ENCODE results near the gene LGALS12. TPM values are rescaled to one million over a fixed set of nuclear protein-coding genes. Genes with fewer than 3 reads are reported as not detected.

The LGALS12 gene
- total RNA-seq, 3 donors from 2014 or later, result not detected

GRCh38 chr11:63551091-63551888, 45.4 kb downstream of the LGALS12 start:
- Mint-ChIP-seq H3K36me3 (ENCODE audit: insufficient read depth) (peaks cover 15% of the 10 kb centered on the region), H3K9me3 (no peaks in the 10 kb centered on the region), H3K27me3 (ENCODE audit: low read depth) (no peaks in the 10 kb centered on the region), H3K4me1 (ENCODE audit: low read depth) (peaks cover 49% of the 10 kb centered on the region), H3K4me3 (peak overlapping the region; percentile 76)
- ATAC-seq (no peak), DNase-seq (no peak)

- no peak for ATAC-seq
- Mint-ChIP-seq H3K9me3 (no peaks in the 10 kb centered on the region), H3K4me3 (peak overlapping the region; percentile 76), H3K4me1 (ENCODE audit: low read depth) (peaks cover 52% of the 10 kb centered on the region), H3K27me3 (ENCODE audit: low read depth) (no peaks in the 10 kb centered on the region), H3K36me3 (ENCODE audit: insufficient read depth) (peaks cover 9% of the 10 kb centered on the region)
- no peak for DNase-seq
Measured at GRCh38 chr11:63551889-63552266, 46.0 kb downstream of the LGALS12 start.

- H3K27me3 Mint-ChIP-seq (ENCODE audit: low read depth), result no peaks in the 10 kb centered on the region
- no peak for ATAC-seq
- no peaks in the 10 kb centered on the region for H3K9me3 Mint-ChIP-seq
- peaks cover 2% of the 10 kb centered on the region for H3K36me3 Mint-ChIP-seq (ENCODE audit: insufficient read depth)
- peak overlapping the region; percentile 53 for H3K4me3 Mint-ChIP-seq
- peaks cover 53% of the 10 kb centered on the region for H3K4me1 Mint-ChIP-seq (ENCODE audit: low read depth)
- DNase-seq, result no peak
Measured at GRCh38 chr11:63552921-63553320, 47.0 kb downstream of the LGALS12 start.

GRCh38 chr11:63553759-63554158, 47.9 kb downstream of the LGALS12 start:
- peak overlapping the region; percentile 63 for H3K4me3 Mint-ChIP-seq
- H3K9me3 Mint-ChIP-seq, result no peaks in the 10 kb centered on the region
- peaks cover 53% of the 10 kb centered on the region for H3K4me1 Mint-ChIP-seq (ENCODE audit: low read depth)
- ATAC-seq, result peak; percentile 93
- H3K36me3 Mint-ChIP-seq (ENCODE audit: insufficient read depth), result no peaks in the 10 kb centered on the region
- no peaks in the 10 kb centered on the region for H3K27me3 Mint-ChIP-seq (ENCODE audit: low read depth)
- DNase-seq, result peak; percentile 44

GRCh38 chr11:63554877-63555223, 49.0 kb downstream of the LGALS12 start:
- DNase-seq (no peak), ATAC-seq (no peak)
- no peaks in the 10 kb centered on the region for H3K27me3 Mint-ChIP-seq (ENCODE audit: low read depth)
- no peaks in the 10 kb centered on the region for H3K9me3 Mint-ChIP-seq
- H3K4me1 Mint-ChIP-seq (ENCODE audit: low read depth), result peaks cover 54% of the 10 kb centered on the region
- H3K36me3 Mint-ChIP-seq (ENCODE audit: insufficient read depth), result no peaks in the 10 kb centered on the region
- no peak overlapping the region for H3K4me3 Mint-ChIP-seq

- H3K27me3 Mint-ChIP-seq (ENCODE audit: low read depth), result no peaks in the 10 kb centered on the region
- H3K9me3 Mint-ChIP-seq, result no peaks in the 10 kb centered on the region
- H3K4me1 Mint-ChIP-seq (ENCODE audit: low read depth), result peaks cover 60% of the 10 kb centered on the region
- ATAC-seq, result no peak
- H3K4me3 Mint-ChIP-seq, result no peak overlapping the region
- no peaks in the 10 kb centered on the region for H3K36me3 Mint-ChIP-seq (ENCODE audit: insufficient read depth)
- no peak for DNase-seq
Measured at GRCh38 chr11:63556404-63557013, 50.6 kb downstream of the LGALS12 start.

GRCh38 chr11:63557570-63557969, 51.7 kb downstream of the LGALS12 start:
- no peak overlapping the region for H3K4me3 Mint-ChIP-seq
- DNase-seq, result no peak
- ATAC-seq, result no peak
- no peaks in the 10 kb centered on the region for H3K9me3 Mint-ChIP-seq
- H3K4me1 Mint-ChIP-seq (ENCODE audit: low read depth), result peaks cover 54% of the 10 kb centered on the region
- H3K36me3 Mint-ChIP-seq (ENCODE audit: insufficient read depth), result no peaks in the 10 kb centered on the region
- H3K27me3 Mint-ChIP-seq (ENCODE audit: low read depth), result no peaks in the 10 kb centered on the region

- DNase-seq, result no peak
- H3K4me1 Mint-ChIP-seq (ENCODE audit: low read depth), result peaks cover 47% of the 10 kb centered on the region
- H3K9me3 Mint-ChIP-seq, result no peaks in the 10 kb centered on the region
Measured at GRCh38 chr11:63558459-63559157, 52.7 kb downstream of the LGALS12 start.

GRCh38 chr11:63560506-63561180, 54.8 kb downstream of the LGALS12 start:
- ATAC-seq (no peak), DNase-seq (peak; percentile 16)
- Mint-ChIP-seq H3K9me3 (no peaks in the 10 kb centered on the region), H3K36me3 (ENCODE audit: insufficient read depth) (no peaks in the 10 kb centered on the region), H3K4me3 (no peak overlapping the region), H3K27me3 (ENCODE audit: low read depth) (no peaks in the 10 kb centered on the region), H3K4me1 (ENCODE audit: low read depth) (peaks cover 45% of the 10 kb centered on the region)

More at GRCh38 chr11:63558459-63559157, 52.7 kb downstream of the LGALS12 start:
- Mint-ChIP-seq H3K4me3 (no peak overlapping the region), H3K27me3 (ENCODE audit: low read depth) (no peaks in the 10 kb centered on the region), H3K36me3 (ENCODE audit: insufficient read depth) (no peaks in the 10 kb centered on the region)
- no peak for ATAC-seq

- ATAC-seq (no peak), DNase-seq (no peak)
- Mint-ChIP-seq H3K9me3 (no peaks in the 10 kb centered on the region), H3K4me1 (ENCODE audit: low read depth) (peaks cover 61% of the 10 kb centered on the region), H3K36me3 (ENCODE audit: insufficient read depth) (no peaks in the 10 kb centered on the region), H3K4me3 (peak within 1 kb of the TSS; percentile 20), H3K27me3 (ENCODE audit: low read depth) (no peaks in the 10 kb centered on the region)
Measured at GRCh38 chr11:63563201-63564055, 57.5 kb downstream of the LGALS12 start, which contains the start of gene PLAAT2. TSS of gene PLAAT2 (minus strand) at chr11:63563379. CDS start at chr11:63563324, 55 bp downstream.

GRCh38 chr11:63564056-63564774, 58.3 kb downstream of the LGALS12 start:
- H3K36me3 Mint-ChIP-seq (ENCODE audit: insufficient read depth), result no peaks in the 10 kb centered on the region
- no peaks in the 10 kb centered on the region for H3K9me3 Mint-ChIP-seq
- DNase-seq, result no peak
- H3K4me3 Mint-ChIP-seq, result no peak overlapping the region
- peaks cover 63% of the 10 kb centered on the region for H3K4me1 Mint-ChIP-seq (ENCODE audit: low read depth)
- peak; percentile 58 to 59 for ATAC-seq
- no peaks in the 10 kb centered on the region for H3K27me3 Mint-ChIP-seq (ENCODE audit: low read depth)

GRCh38 chr11:63564784-63565350, 59.0 kb downstream of the LGALS12 start:
- H3K36me3 Mint-ChIP-seq (ENCODE audit: insufficient read depth), result no peaks in the 10 kb centered on the region
- no peak for ATAC-seq
- no peaks in the 10 kb centered on the region for H3K9me3 Mint-ChIP-seq
- no peak for DNase-seq
- H3K4me3 Mint-ChIP-seq, result peak overlapping the region; percentile 31
- peaks cover 59% of the 10 kb centered on the region for H3K4me1 Mint-ChIP-seq (ENCODE audit: low read depth)
- H3K27me3 Mint-ChIP-seq (ENCODE audit: low read depth), result no peaks in the 10 kb centered on the region

All from activated T-cell treated with anti-CD3 and anti-CD28 coated beads, Interleukin-2, amount 50 U/mL, for 4 hours (primary cell).